Activated CD4-positive, alpha-beta memory T cell treated with anti-CD3 and anti-CD28 coated beads for 36 hours (primary cell): ENCODE measurements around the gene ARSB. TPM values are rescaled to one million over a fixed set of nuclear protein-coding genes. Genes with fewer than 3 reads are reported as not detected.
"Not testable (repeated sequence)": the region's sequence is repeated elsewhere in the genome, so short reads cannot be mapped to it uniquely, and the experiment has no call there.

Source experiments
- CTCF ChIA-PET: fragments of 350-600 bp; sonication (Branson Sonifier 250); formaldehyde crosslinking; loops from one replicate; lab custom pipeline; 2021; ENCODE audit warnings: antibody characterized with exemption, inconsistent platforms; lab: Charles Lee
- POLR2A ChIA-PET: fragments of 350-600 bp; sonication (Branson Sonifier 250); formaldehyde crosslinking; loops from one replicate; lab custom pipeline; 2021; ENCODE audit warnings: antibody characterized with exemption; lab: Charles Lee
- DNase-seq: peaks from one replicate; pipeline ENCODE4 v3.0.0-alpha.2; 2020
- H3K27ac Mint-ChIP-seq: one replicate; pipeline ENCODE4 v1.8.0; 2021; ENCODE audit warnings: mixed read lengths
- H3K27me3 Mint-ChIP-seq: one replicate; pipeline ENCODE4 v1.8.0; 2021; ENCODE audit warnings: mixed read lengths
- H3K36me3 Mint-ChIP-seq: one replicate; pipeline ENCODE4 v1.8.0; 2021; ENCODE audit warnings: mixed read lengths
- H3K4me1 Mint-ChIP-seq: one replicate; pipeline ENCODE4 v1.8.0; 2021; ENCODE audit warnings: low read depth, mixed read lengths
- H3K4me3 Mint-ChIP-seq: one replicate; pipeline ENCODE4 v1.8.0; 2021; ENCODE audit warnings: mild to moderate bottlenecking, mixed read lengths
- H3K9me3 Mint-ChIP-seq: one replicate; pipeline ENCODE4 v1.8.0; 2021; ENCODE audit warnings: mixed read lengths
- intact Hi-C: fragments of 100-400 bp; cut with micrococcal nuclease; formaldehyde crosslinking; loops from one replicate; pipeline ENCODE4 v1.15.1; 2023
- total RNA-seq, 2 experiments: library from RNA; stranded (reverse); gene quantifications; one replicate each; pipeline ENCODE4 v1.2.3, GENCODE V29; 2021

ARSB gene
- total RNA-seq, 2 experiments from 2014 or later: 9.3 to 9.9 TPM

DNA sequence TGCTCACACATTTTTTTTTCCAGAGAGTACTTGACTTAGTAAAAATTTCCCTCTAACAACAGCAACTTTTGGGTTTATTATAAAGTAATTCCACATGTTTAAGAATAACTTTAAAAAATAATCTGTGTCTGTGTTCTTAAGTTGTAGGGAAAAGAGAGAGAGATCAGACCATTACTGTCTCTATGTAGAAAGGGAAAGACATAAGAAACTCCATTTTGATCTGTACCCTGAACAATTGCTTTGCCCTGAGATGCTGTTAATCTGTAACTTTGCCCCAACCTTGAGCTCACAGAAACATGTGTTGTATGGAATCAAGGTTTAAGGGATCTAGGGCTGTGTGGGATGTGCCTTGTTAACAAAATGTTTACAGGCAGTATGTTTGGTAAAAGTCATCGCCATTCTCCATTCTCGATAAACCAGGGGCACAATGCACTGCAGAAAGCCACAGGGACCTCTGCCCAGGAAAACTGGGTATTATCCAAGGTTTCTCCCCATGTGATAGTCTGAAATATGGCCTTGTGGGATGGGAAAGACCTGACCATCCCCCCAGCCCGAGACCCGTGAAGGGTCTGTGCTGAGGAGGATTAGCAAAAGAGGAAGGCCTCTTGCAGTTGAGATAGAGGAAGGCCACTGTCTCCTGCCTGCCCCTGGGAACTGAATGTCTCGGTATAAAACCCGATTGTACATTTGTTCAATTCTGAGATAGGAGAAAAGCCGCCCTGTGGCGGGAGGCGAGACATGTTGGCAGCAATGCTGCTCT lies 75.7 kb downstream of the ARSB start:
- H3K27me3 Mint-ChIP-seq, POLR2A ChIA-PET, H3K27ac Mint-ChIP-seq, H3K36me3 Mint-ChIP-seq, H3K4me1 Mint-ChIP-seq, DNase-seq, CTCF ChIA-PET, H3K9me3 Mint-ChIP-seq, H3K4me3 Mint-ChIP-seq, intact Hi-C loops: not testable (repeated sequence)

- Mint-ChIP-seq H3K4me3 (no peak overlapping the region), H3K9me3 (no peaks in the 10 kb centered on the region), H3K27me3 (no peaks in the 10 kb centered on the region), H3K36me3 (peaks cover 8% of the 10 kb centered on the region), H3K27ac (no peak overlapping the region), H3K4me1 (no peaks in the 10 kb centered on the region)
- POLR2A ChIA-PET: no interaction called here
- no peak for DNase-seq
- CTCF ChIA-PET: no interaction called here
- intact Hi-C loops: no loop called here
These were observed 76.7 kb downstream of the ARSB start for GRCh38 chr5:78908173-78909061.

DNA sequence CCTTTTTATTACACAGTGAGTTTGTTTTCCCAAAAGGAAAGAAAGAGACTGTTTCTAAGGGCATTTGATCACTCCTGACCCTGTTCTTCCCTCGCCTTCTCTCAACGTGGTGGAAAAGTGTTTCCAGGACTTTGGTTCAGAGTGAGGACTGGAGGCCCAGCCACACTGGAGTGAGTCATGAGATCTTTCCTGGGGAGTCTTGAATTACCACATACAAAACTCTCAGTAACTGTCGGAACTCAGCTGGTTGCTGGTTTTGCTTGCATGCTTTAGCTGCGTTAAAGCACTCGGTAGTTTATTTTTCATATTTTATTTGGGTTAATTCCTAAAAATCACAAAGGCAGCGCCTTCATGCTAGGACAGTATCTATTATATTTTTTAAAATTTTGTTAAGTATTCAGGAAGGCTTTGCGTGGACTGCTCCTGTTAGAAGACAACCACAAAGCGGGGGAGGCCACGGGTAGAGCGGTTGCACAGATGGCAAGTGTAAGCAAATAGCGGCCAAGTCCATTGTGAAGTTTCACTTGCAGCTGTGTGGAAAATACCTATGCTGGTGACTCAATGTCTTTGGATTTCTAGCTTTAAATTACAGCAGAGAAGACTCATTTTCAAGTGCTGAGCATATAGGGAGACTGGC lies 77.7 kb downstream of the ARSB start:
- Mint-ChIP-seq H3K36me3 (peaks cover 8% of the 10 kb centered on the region), H3K27me3 (no peaks in the 10 kb centered on the region), H3K9me3 (no peaks in the 10 kb centered on the region), H3K27ac (no peak overlapping the region), H3K4me1 (no peaks in the 10 kb centered on the region), H3K4me3 (no peak overlapping the region)
- ChIA-PET CTCF (no interaction called here), POLR2A (no interaction called here)
- intact Hi-C loops: no loop called here
- DNase-seq: no peak

- H3K4me1 Mint-ChIP-seq: no peaks in the 10 kb centered on the region
- no peak for DNase-seq
- ChIA-PET CTCF (interaction anchor here (0.6 kb wide), 1 partner anchor 25 kb away, joined by 3 read pairs; no protein-coding TSS in a partner anchor), POLR2A (no interaction called here)
- no peaks in the 10 kb centered on the region for H3K27me3 Mint-ChIP-seq
- intact Hi-C loops: no loop called here
- H3K9me3 Mint-ChIP-seq: peaks cover 3% of the 10 kb centered on the region
- H3K27ac Mint-ChIP-seq: no peak overlapping the region
- H3K4me3 Mint-ChIP-seq: no peak overlapping the region
- H3K36me3 Mint-ChIP-seq: peaks cover 10% of the 10 kb centered on the region
These were observed 79.8 kb downstream of the ARSB start for GRCh38 chr5:78905084-78905938.

GRCh38 chr5:78903861-78904260 lies 81.2 kb downstream of the ARSB start:
- Mint-ChIP-seq H3K4me1 (no peaks in the 10 kb centered on the region), H3K27me3 (no peaks in the 10 kb centered on the region), H3K27ac (no peak overlapping the region), H3K36me3 (peaks cover 16% of the 10 kb centered on the region), H3K9me3 (peaks cover 14% of the 10 kb centered on the region), H3K4me3 (no peak overlapping the region)
- DNase-seq: no peak
- CTCF ChIA-PET: interaction anchor here (0.7 to 1.3 kb wide), 3 partner anchors 8 to 120 kb away, joined by 3 read pairs; no protein-coding TSS in a partner anchor
- POLR2A ChIA-PET: no interaction called here
- intact Hi-C loops: no loop called here

GRCh38 chr5:78903353-78903752 lies 81.8 kb downstream of the ARSB start:
- POLR2A ChIA-PET: no interaction called here
- peaks cover 16% of the 10 kb centered on the region for H3K9me3 Mint-ChIP-seq
- no peak overlapping the region for H3K27ac Mint-ChIP-seq
- H3K4me1 Mint-ChIP-seq: no peaks in the 10 kb centered on the region
- intact Hi-C loops: no loop called here
- H3K36me3 Mint-ChIP-seq: peaks cover 15% of the 10 kb centered on the region
- CTCF ChIA-PET: interaction anchor here (0.7 to 1.3 kb wide), 3 partner anchors 9 to 121 kb away, joined by 3 read pairs; no protein-coding TSS in a partner anchor
- H3K4me3 Mint-ChIP-seq: no peak overlapping the region
- no peak for DNase-seq
- H3K27me3 Mint-ChIP-seq: no peaks in the 10 kb centered on the region

DNA sequence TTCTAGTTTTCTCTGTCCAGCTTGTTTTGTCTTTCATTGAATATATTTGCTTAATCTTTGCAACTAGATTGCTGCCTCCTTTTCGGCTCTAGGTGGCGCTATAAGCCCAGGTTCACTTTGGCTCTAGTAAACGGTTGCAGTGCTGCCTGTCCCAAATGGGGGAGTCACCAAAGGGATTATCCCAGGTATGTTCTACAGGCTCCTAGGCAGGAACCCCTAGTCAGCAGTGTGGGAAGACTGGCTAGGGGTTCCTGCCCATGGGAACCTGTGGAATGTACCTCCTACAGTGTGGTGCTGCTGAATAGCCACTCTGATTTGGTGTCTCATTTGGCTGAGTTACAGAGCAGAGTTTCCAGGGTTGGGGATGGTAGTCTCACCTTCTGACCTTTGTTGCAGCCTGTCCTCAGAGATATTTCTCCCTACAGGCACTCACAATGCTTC lies 85.2 kb downstream of the ARSB start:
- Mint-ChIP-seq H3K27ac (no peak overlapping the region), H3K4me1 (no peaks in the 10 kb centered on the region), H3K9me3 (peaks cover 16% of the 10 kb centered on the region), H3K27me3 (no peaks in the 10 kb centered on the region), H3K4me3 (no peak overlapping the region), H3K36me3 (peaks cover 14% of the 10 kb centered on the region)
- ChIA-PET POLR2A (no interaction called here), CTCF (interaction anchor here (0.7 to 2.0 kb wide), 11 partner anchors 11 to 233 kb away, joined by 3 to 9 read pairs (median 4); no protein-coding TSS in a partner anchor)
- peak; percentile 22 for DNase-seq
- intact Hi-C loops: no loop called here

GRCh38 chr5:78896132-78896531 lies 89.0 kb downstream of the ARSB start:
- H3K27me3 Mint-ChIP-seq: no peaks in the 10 kb centered on the region
- no peaks in the 10 kb centered on the region for H3K4me1 Mint-ChIP-seq
- H3K4me3 Mint-ChIP-seq: no peak overlapping the region
- ChIA-PET POLR2A (interaction anchor here (1.1 kb wide), 1 partner anchor 11 kb away, joined by 3 read pairs; no protein-coding TSS in a partner anchor), CTCF (no interaction called here)
- H3K9me3 Mint-ChIP-seq: peaks cover 15% of the 10 kb centered on the region
- intact Hi-C loops: no loop called here
- H3K27ac Mint-ChIP-seq: no peak overlapping the region
- no peak for DNase-seq
- peaks cover 15% of the 10 kb centered on the region for H3K36me3 Mint-ChIP-seq

DNA sequence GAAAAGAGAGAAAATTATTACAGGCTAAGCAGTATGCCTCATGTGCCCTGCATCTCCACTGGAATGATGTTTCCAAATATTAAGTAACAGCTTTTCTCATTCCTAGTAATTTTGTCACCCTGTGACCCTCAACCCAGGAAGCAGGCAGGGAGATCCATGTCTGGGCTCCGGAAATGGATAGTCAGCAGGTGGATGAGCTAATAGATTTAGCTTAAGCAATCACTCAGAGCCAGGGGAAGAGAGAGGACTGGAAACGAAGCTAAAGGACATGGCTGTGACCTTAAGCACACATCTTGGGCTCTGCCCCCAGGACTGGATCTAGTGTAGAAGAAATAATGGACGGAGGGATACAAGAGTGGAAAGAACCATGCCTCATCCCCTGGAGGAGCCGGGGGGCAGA lies 89.5 kb downstream of the ARSB start:
- Mint-ChIP-seq H3K27ac (no peak overlapping the region), H3K36me3 (peaks cover 12% of the 10 kb centered on the region), H3K27me3 (no peaks in the 10 kb centered on the region), H3K9me3 (peaks cover 13% of the 10 kb centered on the region), H3K4me1 (no peaks in the 10 kb centered on the region), H3K4me3 (no peak overlapping the region)
- POLR2A ChIA-PET: interaction anchor here (1.1 kb wide), 1 partner anchor 11 kb away, joined by 3 read pairs; no protein-coding TSS in a partner anchor
- DNase-seq: no peak
- intact Hi-C loops: no loop called here
- CTCF ChIA-PET: no interaction called here

DNA sequence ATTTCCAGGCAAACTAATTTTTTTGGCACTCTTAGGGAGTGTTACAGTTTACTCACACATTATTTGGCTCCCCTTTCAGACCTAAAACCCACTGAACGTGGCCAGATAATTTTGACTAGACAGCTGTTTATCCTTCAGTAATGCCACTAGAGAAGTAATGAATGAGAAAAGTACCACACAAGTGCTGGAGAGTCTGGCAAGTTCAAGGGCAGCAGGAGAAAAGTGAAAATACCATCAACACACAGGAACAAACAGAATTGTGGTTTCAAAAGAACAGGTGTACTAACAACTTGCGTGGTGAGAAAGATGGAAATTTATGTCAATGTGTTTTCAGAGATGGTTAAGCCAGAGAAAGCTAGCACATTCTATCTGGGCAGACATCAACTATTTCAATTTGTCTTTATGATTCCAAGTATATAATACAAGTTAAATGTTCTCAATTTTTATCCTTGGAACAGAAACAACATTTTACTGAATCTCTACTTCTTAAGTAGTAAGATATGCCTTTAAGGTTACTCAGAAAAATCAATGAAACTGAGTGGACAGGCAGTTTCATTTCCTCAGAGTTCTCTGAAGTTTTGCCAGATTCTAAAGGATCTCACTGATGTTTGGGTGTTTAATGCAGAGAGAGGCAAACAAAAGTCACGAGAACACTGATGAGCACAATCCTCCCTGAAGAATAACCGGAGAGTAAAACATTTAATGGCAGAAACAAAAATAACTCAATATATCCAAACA lies 91.0 kb downstream of the ARSB start:
- Mint-ChIP-seq H3K27me3 (no peaks in the 10 kb centered on the region), H3K9me3 (peaks cover 5% of the 10 kb centered on the region), H3K4me1 (peaks cover 2% of the 10 kb centered on the region), H3K27ac (no peak overlapping the region), H3K4me3 (no peak overlapping the region), H3K36me3 (peaks cover 6% of the 10 kb centered on the region)
- DNase-seq: no peak
- ChIA-PET POLR2A (no interaction called here), CTCF (no interaction called here)
- intact Hi-C loops: no loop called here
